ENCODE results near the gene ZCCHC13. TPM values are rescaled to one million over a fixed set of nuclear protein-coding genes. Genes with fewer than 3 reads are reported as not detected.

The ZCCHC13 gene
- total and polyA plus RNA-seq, 2 experiments from 2014 or later = not detected

DNA sequence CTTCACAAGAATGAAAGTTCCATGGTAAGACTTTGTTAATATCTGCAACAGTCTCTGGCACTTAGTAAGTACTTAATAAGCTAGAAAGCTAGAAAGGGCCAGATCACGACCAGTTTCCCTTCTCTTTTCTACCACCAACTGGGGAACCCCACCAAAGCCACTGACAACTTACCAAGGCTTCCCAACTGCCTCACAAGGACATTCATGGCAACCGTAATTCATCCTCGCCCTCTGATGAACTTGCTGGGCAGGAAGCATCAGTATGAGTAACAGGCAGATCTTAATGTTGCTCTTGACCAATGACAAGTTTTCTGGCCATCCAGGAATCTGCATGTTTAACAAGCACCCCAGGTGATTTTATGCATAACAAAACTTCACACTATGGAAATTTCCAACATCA lies 23.2 kb upstream of the ZCCHC13 start:
- Histone ChIP-seq H2AFZ (no peak overlapping the region), H3K9ac (no peak overlapping the region), H3K79me2 (ENCODE audit: insufficient read depth) (peaks cover 65% of the 10 kb centered on the region), H3K27me3 (replicated peaks; ENCODE audit: insufficient read depth) (no peaks in the 10 kb centered on the region), H3F3A (ENCODE audit: insufficient read depth) (no peaks in the 10 kb centered on the region), H3K9me3 (ENCODE audit: low read depth) (no peaks in the 10 kb centered on the region), H3K4me1 (ENCODE audit: insufficient read depth) (no peaks in the 10 kb centered on the region), H4K20me1 (ENCODE audit: insufficient read depth) (no peaks in the 10 kb centered on the region), H3K4me2 (ENCODE audit: unreplicated experiment) (no peak overlapping the region), H3K27ac (no peak overlapping the region), H3K4me3 (no peak overlapping the region), H3K36me3 (ENCODE audit: low read depth) (peaks cover 47% of the 10 kb centered on the region; the same call in 1 of the 2 replicates), H3K9me2 (ENCODE audit: insufficient read depth) (no peaks in the 10 kb centered on the region)
- in situ Hi-C loops (cut with MboI) = no loop called here
- DNase-seq = no peak
- 94 to 97% methylated on average over 3 of the region's 3 CpGs for WGBS, 2 experiments (ENCODE audit: low coverage in 1 of 2, low lambda C conversion rate in 2 of 2, missing lambda C conversion rate in 2 of 2)
- TF ChIP-seq EZH2phosphoT487 (IDR thresholded peaks at IDR 0.05; ENCODE audit: insufficient read depth, low read depth) (no peak), EZH2 (IDR thresholded peaks at IDR 0.05; ENCODE audit: insufficient read depth, poor library complexity, severe bottlenecking) (no peak)

GRCh38 chrX:74284391-74284952 lies 19.5 kb upstream of the ZCCHC13 start:
- Histone ChIP-seq H3K36me3 (ENCODE audit: low read depth) (peaks cover 41% of the 10 kb centered on the region; the same call in 1 of the 2 replicates), H3K27me3 (replicated peaks; ENCODE audit: insufficient read depth) (no peaks in the 10 kb centered on the region), H3K9ac (no peak overlapping the region), H3K79me2 (ENCODE audit: insufficient read depth) (peaks cover 94% of the 10 kb centered on the region), H2AFZ (no peak overlapping the region), H3F3A (ENCODE audit: insufficient read depth) (0 out of 2 replicates have a peak, but pooled peaks cover 4% of the 10 kb centered on the region), H4K20me1 (ENCODE audit: insufficient read depth) (no peaks in the 10 kb centered on the region), H3K27ac (no peak overlapping the region), H3K4me3 (no peak overlapping the region), H3K4me1 (ENCODE audit: insufficient read depth) (peaks cover 4% of the 10 kb centered on the region; the same call in 1 of the 2 replicates), H3K9me2 (ENCODE audit: insufficient read depth) (no peaks in the 10 kb centered on the region), H3K9me3 (ENCODE audit: low read depth) (no peaks in the 10 kb centered on the region), H3K4me2 (ENCODE audit: unreplicated experiment) (no peak overlapping the region)
- 11 to 14% methylated on average over 1 of the region's 1 CpG for WGBS, 2 experiments (ENCODE audit: low coverage in 1 of 2, low lambda C conversion rate in 2 of 2, missing lambda C conversion rate in 2 of 2)
- DNase-seq = no peak
- in situ Hi-C loops (cut with MboI) = no loop called here
- TF ChIP-seq EZH2 (IDR thresholded peaks at IDR 0.05; ENCODE audit: insufficient read depth, poor library complexity, severe bottlenecking) (no peak), EZH2phosphoT487 (IDR thresholded peaks at IDR 0.05; ENCODE audit: insufficient read depth, low read depth) (no peak)

DNA sequence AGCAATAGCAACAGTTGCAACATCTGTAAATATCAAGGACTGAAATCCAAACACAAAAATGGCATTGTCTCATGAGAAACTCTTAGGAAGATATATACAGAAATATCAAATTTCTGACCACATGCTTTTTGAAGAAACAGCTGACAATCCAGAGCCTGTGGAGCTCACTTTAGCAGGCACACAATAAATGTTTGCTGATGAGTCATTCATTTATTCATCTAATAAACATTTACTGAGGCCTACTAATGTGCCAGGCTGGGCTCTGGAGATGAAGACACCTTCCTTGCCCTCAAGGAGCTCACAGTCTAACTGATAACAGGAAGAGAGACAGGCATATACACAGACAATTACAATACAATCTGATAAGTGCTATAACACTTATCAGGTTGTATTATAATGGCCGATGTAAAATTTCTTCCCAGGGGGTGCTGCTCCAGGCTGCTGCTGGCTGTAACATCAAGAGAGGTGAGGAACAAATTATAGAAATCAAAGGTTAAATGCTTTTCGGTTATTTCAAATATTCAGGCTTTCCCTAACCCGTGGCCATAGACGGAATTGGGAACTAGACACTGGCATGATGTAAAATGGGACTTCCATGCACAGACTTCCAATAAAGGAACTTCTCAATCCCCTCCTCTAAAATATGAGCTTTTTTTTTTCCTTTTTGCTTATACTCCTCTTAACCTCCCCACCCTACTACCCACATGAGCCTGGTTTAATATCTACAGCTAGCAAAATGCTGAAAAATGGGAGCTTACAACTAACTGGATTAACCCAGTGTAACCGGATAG lies 16.8 kb upstream of the ZCCHC13 start:
- peaks cover 100% of the 10 kb centered on the region for H3K79me2 ChIP-seq (ENCODE audit: insufficient read depth)
- H3K36me3 ChIP-seq (ENCODE audit: low read depth) = peaks cover 23% of the 10 kb centered on the region; the same call in 1 of the 2 replicates
- in situ Hi-C loops (cut with MboI) = no loop called here
- TF ChIP-seq EZH2phosphoT487 (IDR thresholded peaks at IDR 0.05; ENCODE audit: insufficient read depth, low read depth) (no peak), EZH2 (IDR thresholded peaks at IDR 0.05; ENCODE audit: insufficient read depth, poor library complexity, severe bottlenecking) (no peak)
- H3K9me3 ChIP-seq (ENCODE audit: low read depth) = no peaks in the 10 kb centered on the region
- H4K20me1 ChIP-seq (ENCODE audit: insufficient read depth) = no peaks in the 10 kb centered on the region
- H3K27me3 ChIP-seq (replicated peaks; ENCODE audit: insufficient read depth) = no peaks in the 10 kb centered on the region
- peaks cover 12% of the 10 kb centered on the region; the same call in 1 of the 2 replicates for H3F3A ChIP-seq (ENCODE audit: insufficient read depth)
- H3K4me3 ChIP-seq = no peak overlapping the region
- WGBS, 2 experiments (ENCODE audit: low coverage in 1 of 2, low lambda C conversion rate in 2 of 2, missing lambda C conversion rate in 2 of 2) = 96% methylated on average over 5 of the region's 5 CpGs
- no peak overlapping the region for H3K27ac ChIP-seq
- H3K9ac ChIP-seq = no peak overlapping the region
- no peak overlapping the region for H3K4me2 ChIP-seq (ENCODE audit: unreplicated experiment)
- H2AFZ ChIP-seq = no peak overlapping the region
- no peaks in the 10 kb centered on the region for H3K9me2 ChIP-seq (ENCODE audit: insufficient read depth)
- peak; percentile 46 for DNase-seq
- peaks cover 4% of the 10 kb centered on the region; the same call in 1 of the 2 replicates for H3K4me1 ChIP-seq (ENCODE audit: insufficient read depth)

- 0 to 1% methylated on average over 6 of the region's 6 CpGs for WGBS, 2 experiments (ENCODE audit: low coverage in 1 of 2, low lambda C conversion rate in 2 of 2, missing lambda C conversion rate in 2 of 2)
- H3K4me2 ChIP-seq (ENCODE audit: unreplicated experiment) = peak overlapping the region; percentile 92
- peaks cover 12% of the 10 kb centered on the region; the same call in 1 of the 2 replicates for H3F3A ChIP-seq (ENCODE audit: insufficient read depth)
- H3K27me3 ChIP-seq (replicated peaks; ENCODE audit: insufficient read depth) = no peaks in the 10 kb centered on the region
- TF ChIP-seq EZH2phosphoT487 (IDR thresholded peaks at IDR 0.05; ENCODE audit: insufficient read depth, low read depth) (no peak), EZH2 (IDR thresholded peaks at IDR 0.05; ENCODE audit: insufficient read depth, poor library complexity, severe bottlenecking) (no peak)
- H3K79me2 ChIP-seq (ENCODE audit: insufficient read depth) = peaks cover 55% of the 10 kb centered on the region
- peak overlapping the region; percentile 99 for H3K27ac ChIP-seq
- peaks cover 4% of the 10 kb centered on the region; the same call in 1 of the 2 replicates for H3K4me1 ChIP-seq (ENCODE audit: insufficient read depth)
- peaks cover 4% of the 10 kb centered on the region; the same call in 1 of the 2 replicates for H3K36me3 ChIP-seq (ENCODE audit: low read depth)
- H2AFZ ChIP-seq = peak overlapping the region; percentile 86
- peak overlapping the region; percentile 90 for H3K4me3 ChIP-seq
- H3K9me3 ChIP-seq (ENCODE audit: low read depth) = no peaks in the 10 kb centered on the region
- no peaks in the 10 kb centered on the region for H4K20me1 ChIP-seq (ENCODE audit: insufficient read depth)
- in situ Hi-C loops (cut with MboI) = no loop called here
- H3K9me2 ChIP-seq (ENCODE audit: insufficient read depth) = no peaks in the 10 kb centered on the region
- DNase-seq = no peak
- H3K9ac ChIP-seq = peak overlapping the region; percentile 100
Measured at GRCh38 chrX:74291577-74291963, 12.4 kb upstream of the ZCCHC13 start.

Measured in GM23248 (cell line).